Lower lobe of right lung (tissue), 2 donors: Measurements from ENCODE around the gene CEP350. TPM values are rescaled to one million over a fixed set of nuclear protein-coding genes. Genes with fewer than 3 reads are reported as not detected.

ENCODE experiments used
- ATAC-seq, 2 donors: fragments of 200-7000 bp; cut with Tn5 transposase; one replicate each; pipeline ENCODE4 v1.9.1; 2020 to 2022; ENCODE audit warnings: mild to moderate bottlenecking in 2 of 2, moderate library complexity in 2 of 2
- DNase-seq: peaks from one replicate; pipeline ENCODE4 v3.0.0-alpha.2; 2020
- H3K27ac ChIP-seq: fragments of 200-600 bp; one replicate; pipeline ENCODE4 v1.8.0; 2022
- H3K27me3 ChIP-seq: fragments of 200-600 bp; one replicate; pipeline ENCODE4 v1.8.0; 2022; ENCODE audit warnings: low read depth
- H3K36me3 ChIP-seq: fragments of 200-600 bp; one replicate; pipeline ENCODE4 v1.8.0; 2022; ENCODE audit warnings: mild to moderate bottlenecking
- H3K4me1 ChIP-seq: fragments of 200-600 bp; one replicate; pipeline ENCODE4 v1.8.0; 2022
- H3K4me3 ChIP-seq: fragments of 200-600 bp; one replicate; pipeline ENCODE4 v1.8.0; 2022; ENCODE audit warnings: mild to moderate bottlenecking
- H3K9me3 ChIP-seq: fragments of 200-600 bp; one replicate; pipeline ENCODE4 v1.8.0; 2022
- CTCF ChIP-seq: fragments of 200-600 bp; IDR thresholded peaks from one replicate; pipeline ENCODE4 v1.8.0; 2022; ENCODE audit warnings: antibody characterized with exemption, mild to moderate bottlenecking
- intact Hi-C: fragments of 100-400 bp; cut with DNase I; formaldehyde crosslinking; loops from one replicate; pipeline ENCODE4 v1.11.0; 2022
- total RNA-seq: library from RNA; stranded (reverse); fragmentation: NEBNext Ultra II Directional; extraction: Animal tissue kit (Norgen Biotek cat#: 25700); gene quantifications from one replicate; pipeline ENCODE4 v1.2.1, GENCODE V29; 2021
- donor health status: DM: no; HTN: yes; CAD: no; lungs with severe emphysema.

Gene CEP350
- total RNA-seq, 1 donor from 2014 or later = 53.2 TPM

GRCh38 chr1:179950651-179951050, 4.0 kb upstream of the CEP350 start:
- H3K27me3 ChIP-seq = no peaks in the 10 kb centered on the region
- no peak overlapping the region for H3K4me3 ChIP-seq
- ATAC-seq = no peak
- TF ChIP-seq CTCF = no peak
- H3K9me3 ChIP-seq = no peaks in the 10 kb centered on the region
- no peak overlapping the region for H3K27ac ChIP-seq
- intact Hi-C loops = no loop called here
- H3K36me3 ChIP-seq = no peaks in the 10 kb centered on the region
- peaks cover 13% of the 10 kb centered on the region for H3K4me1 ChIP-seq
- no peak for DNase-seq

GRCh38 chr1:179951383-179952144, 3.0 kb upstream of the CEP350 start:
- DNase-seq (no peak), ATAC-seq (no peak)
- Histone ChIP-seq H3K9me3 (no peaks in the 10 kb centered on the region), H3K4me3 (no peak overlapping the region), H3K27me3 (no peaks in the 10 kb centered on the region), H3K4me1 (peaks cover 22% of the 10 kb centered on the region), H3K36me3 (no peaks in the 10 kb centered on the region), H3K27ac (peak overlapping the region; percentile 12)
- TF ChIP-seq CTCF = no peak
- intact Hi-C loops = no loop called here

- no peak overlapping the region for H3K4me3 ChIP-seq
- H3K27me3 ChIP-seq = no peaks in the 10 kb centered on the region
- intact Hi-C loops = no loop called here
- H3K36me3 ChIP-seq = no peaks in the 10 kb centered on the region
- DNase-seq (no peak), ATAC-seq (no peak)
- H3K9me3 ChIP-seq = no peaks in the 10 kb centered on the region
- H3K4me1 ChIP-seq = peaks cover 28% of the 10 kb centered on the region
- no peak for TF ChIP-seq CTCF
- H3K27ac ChIP-seq = peak overlapping the region; percentile 12
These were observed 2.4 kb upstream of the CEP350 start for GRCh38 chr1:179952186-179952585.

- peak; percentile 29 for TF ChIP-seq CTCF
- intact Hi-C loops = no loop called here
- H3K27ac ChIP-seq = peak overlapping the region; percentile 93
- H3K27me3 ChIP-seq = no peaks in the 10 kb centered on the region
- no peaks in the 10 kb centered on the region for H3K36me3 ChIP-seq
- ATAC-seq = peak; percentile 23 to 25
- H3K9me3 ChIP-seq = no peaks in the 10 kb centered on the region
- DNase-seq = no peak
- peak overlapping the region; percentile 73 for H3K4me3 ChIP-seq
- H3K4me1 ChIP-seq = peaks cover 37% of the 10 kb centered on the region
These were observed 577 bp upstream of the CEP350 start for GRCh38 chr1:179953974-179954492.

GRCh38 chr1:179955287-179955680, 674 bp downstream of the CEP350 start:
- H3K27me3 ChIP-seq = no peaks in the 10 kb centered on the region
- intact Hi-C loops = no loop called here
- peak overlapping the region; percentile 93 for H3K27ac ChIP-seq
- ATAC-seq = peak; percentile 11 to 35
- DNase-seq = no peak
- H3K9me3 ChIP-seq = no peaks in the 10 kb centered on the region
- peak overlapping the region; percentile 73 for H3K4me3 ChIP-seq
- H3K36me3 ChIP-seq = no peaks in the 10 kb centered on the region
- no peak for TF ChIP-seq CTCF
- peaks cover 37% of the 10 kb centered on the region for H3K4me1 ChIP-seq
